HG03469 (cell line): ENCODE measurements around the gene DIPK1B.
A peak's percentile ranks its signal among the peaks of the same experiment; 100 is the strongest.

Experiments
- ATAC-seq: cut with Tn5 transposase; IDR thresholded peaks from one replicate; pipeline ENCODE4 v1.9.1; 2021; ENCODE audit warnings: mild to moderate bottlenecking, moderate library complexity, moderate number of reproducible peaks; ENCODE audit not compliant: unreplicated experiment

Gene DIPK1B

GRCh38 chr9:136718345-136719194, 6.2 kb downstream of the DIPK1B start:
- ATAC-seq, result no peak

- no peak for ATAC-seq
Measured at GRCh38 chr9:136719195-136719880, 7.0 kb downstream of the DIPK1B start.

- no peak for ATAC-seq
Measured at GRCh38 chr9:136720251-136720897, 8.0 kb downstream of the DIPK1B start.

- ATAC-seq, result no peak
Measured at GRCh38 chr9:136720898-136721338, 8.5 kb downstream of the DIPK1B start.

GRCh38 chr9:136721339-136722092, 9.1 kb downstream of the DIPK1B start:
- ATAC-seq, result no peak

- ATAC-seq, result no peak
Measured at GRCh38 chr9:136722093-136722968, 10.0 kb downstream of the DIPK1B start.

- no peak for ATAC-seq
Measured at GRCh38 chr9:136722969-136723356, 10.6 kb downstream of the DIPK1B start.

GRCh38 chr9:136723362-136723976, 11.1 kb downstream of the DIPK1B start:
- no peak for ATAC-seq

- ATAC-seq, result no peak
Measured at GRCh38 chr9:136723989-136724388, 11.6 kb downstream of the DIPK1B start.

- ATAC-seq, result no peak
Measured at GRCh38 chr9:136724772-136725171, 12.4 kb downstream of the DIPK1B start.

- no peak for ATAC-seq
Measured at GRCh38 chr9:136725612-136726011, 13.2 kb downstream of the DIPK1B start.

- ATAC-seq, result no peak
Measured at GRCh38 chr9:136726118-136726517, 13.7 kb downstream of the DIPK1B start.

- no peak for ATAC-seq
Measured at GRCh38 chr9:136726631-136727191, 14.3 kb downstream of the DIPK1B start.

GRCh38 chr9:136728080-136728547, 15.7 kb downstream of the DIPK1B start:
- ATAC-seq, result peak; percentile 39

GRCh38 chr9:136728548-136729123, 16.3 kb downstream of the DIPK1B start:
- no peak for ATAC-seq

- no peak for ATAC-seq
Measured at GRCh38 chr9:136729144-136729543, 16.8 kb downstream of the DIPK1B start.

GRCh38 chr9:136729926-136730325, 17.6 kb downstream of the DIPK1B start:
- no peak for ATAC-seq

GRCh38 chr9:136732444-136733178, 20.2 kb downstream of the DIPK1B start:
- ATAC-seq, result no peak
